Activated naive CD4-positive, alpha-beta T cell treated with anti-CD3 and anti-CD28 coated beads, Interleukin-2, amount 50 U/mL, for 72 hours (primary cell): ENCODE measurements around the gene MEIS2. TPM values are rescaled to one million over a fixed set of nuclear protein-coding genes. Genes with fewer than 3 reads are reported as not detected.
A peak's percentile ranks its signal among the peaks of the same experiment; 100 is the strongest.

Experiments used
- ATAC-seq, 2 donors: fragments of 150-1000 bp; cut with Tn5 transposase; 2 replicates each; pipeline ENCODE4 v1.10.0; 2021; ENCODE audit warnings: mild to moderate bottlenecking in 2 of 2, moderate library complexity in 2 of 2
- DNase-seq, 2 donors: peaks; one replicate each; pipeline ENCODE4 v3.0.0; 2021 to 2022; ENCODE audit warnings: low spot score in 2 of 2
- H3K27ac Mint-ChIP-seq, 2 donors: one replicate each; pipeline ENCODE4 v1.8.0; 2022; ENCODE audit warnings: mild to moderate bottlenecking in 2 of 2, mixed read lengths in 2 of 2
- H3K36me3 Mint-ChIP-seq, 2 donors: one replicate each; pipeline ENCODE4 v1.8.0; 2022; ENCODE audit warnings: mixed read lengths in 2 of 2
- H3K9me3 Mint-ChIP-seq, 2 donors: one replicate each; pipeline ENCODE4 v1.8.0; 2022; ENCODE audit warnings: mixed read lengths in 2 of 2
- total RNA-seq, 2 donors: library from RNA; stranded (reverse); gene quantifications; one replicate each; pipeline ENCODE4 v1.2.3, GENCODE V29; 2022

Gene MEIS2
- total RNA-seq, 2 donors from 2014 or later: 0.16 TPM; not detected in 1

DNA sequence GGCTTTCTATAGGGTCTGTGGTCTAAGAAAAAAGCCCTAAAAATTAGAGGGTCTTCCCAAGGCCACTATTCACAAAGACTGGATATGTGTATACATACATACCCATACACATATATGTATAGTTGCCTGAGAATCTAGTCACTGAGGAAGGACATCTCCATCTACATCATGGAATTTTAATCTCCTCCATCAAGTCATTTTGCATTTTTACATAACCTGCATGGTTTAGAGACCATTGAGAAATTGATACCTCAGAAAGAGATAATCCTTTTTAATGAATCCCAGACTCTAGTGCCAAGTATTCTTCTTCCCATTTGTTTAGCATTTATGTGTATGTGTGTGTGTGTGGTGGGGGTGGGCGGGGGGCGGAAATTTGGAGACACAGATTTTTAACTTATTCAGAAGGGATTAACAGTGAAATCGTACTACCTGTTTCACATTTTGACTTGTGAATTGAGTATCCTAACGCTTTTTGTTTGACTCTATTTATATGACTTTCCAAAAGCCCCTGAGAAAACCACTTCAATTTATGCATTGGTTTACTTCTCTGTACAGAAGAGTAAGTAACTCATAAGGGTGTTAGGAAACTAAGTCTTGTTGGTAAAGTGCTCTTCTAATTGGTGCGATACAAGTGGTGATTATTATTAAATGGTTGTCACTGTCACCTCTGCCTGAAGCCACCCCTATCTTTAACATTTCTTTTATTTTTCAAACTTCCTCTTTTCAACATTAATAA, 166.9 kb downstream of the MEIS2 start:
- DNase-seq: no peak
- Mint-ChIP-seq H3K27ac (no peak overlapping the region), H3K36me3 (no peaks in the 10 kb centered on the region), H3K9me3 (no peaks in the 10 kb centered on the region)
- no peak for ATAC-seq

DNA sequence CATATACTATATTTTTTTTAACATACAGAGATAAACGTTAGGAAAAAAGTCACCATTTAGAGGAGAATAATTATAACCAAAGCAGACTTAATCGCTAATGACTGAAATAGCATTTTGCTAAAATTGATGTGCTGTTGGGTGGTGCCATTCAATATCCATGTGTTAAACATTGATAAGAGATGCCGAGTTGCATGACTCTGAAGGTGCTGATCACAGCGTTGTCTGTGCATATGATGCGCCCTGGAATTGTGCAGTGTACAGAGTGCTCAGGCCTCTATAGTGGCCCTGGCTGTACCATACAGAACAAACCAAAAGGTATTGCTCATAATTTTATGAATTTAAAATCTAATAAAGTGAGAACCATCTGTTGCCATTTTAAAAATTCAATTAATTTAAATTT, 168.3 kb downstream of the MEIS2 start:
- DNase-seq (no peak), ATAC-seq (no peak)
- Mint-ChIP-seq H3K27ac (no peak overlapping the region), H3K36me3 (no peaks in the 10 kb centered on the region), H3K9me3 (no peaks in the 10 kb centered on the region)

DNA sequence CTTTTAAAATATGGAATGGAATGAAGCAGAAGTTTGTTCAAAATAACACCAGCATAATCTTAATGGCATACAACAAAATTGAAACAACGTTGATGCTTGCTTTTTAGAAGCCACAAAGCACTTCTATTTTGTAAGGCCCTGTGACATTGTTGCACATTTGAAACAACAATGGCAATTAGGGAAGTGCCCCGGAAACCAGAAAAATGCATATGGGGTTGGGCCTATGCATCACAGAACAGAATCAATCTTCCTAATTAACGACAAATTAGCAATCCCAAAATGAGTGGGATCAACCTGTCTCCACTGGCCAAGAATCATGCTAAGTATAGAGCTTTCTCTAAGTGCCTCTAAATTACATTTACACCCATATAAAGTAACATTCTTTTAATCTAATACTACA, 168.9 kb downstream of the MEIS2 start:
- ATAC-seq: no peak
- DNase-seq: no peak
- no peak overlapping the region for H3K27ac Mint-ChIP-seq
- H3K9me3 Mint-ChIP-seq: no peaks in the 10 kb centered on the region
- H3K36me3 Mint-ChIP-seq: no peaks in the 10 kb centered on the region

DNA sequence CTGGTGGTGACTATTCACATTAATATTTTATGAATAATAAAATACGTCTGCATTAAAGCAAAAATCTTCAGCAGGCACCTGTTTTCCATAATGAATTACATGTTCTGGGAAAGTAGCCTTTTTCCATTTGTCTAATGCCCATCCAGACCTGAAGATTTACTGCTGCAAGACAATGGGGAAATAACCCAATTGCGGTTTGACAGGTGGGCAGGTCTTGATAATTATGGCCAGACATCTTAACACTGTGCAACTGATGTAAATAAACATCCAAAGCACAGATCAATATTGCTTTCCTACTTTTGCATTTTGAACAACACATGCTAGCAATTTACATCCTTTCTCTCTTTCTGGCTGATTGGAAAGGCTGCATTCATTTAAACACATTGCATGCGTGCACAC, 173.9 kb downstream of the MEIS2 start:
- no peak for DNase-seq
- ATAC-seq: no peak
- H3K36me3 Mint-ChIP-seq: no peaks in the 10 kb centered on the region
- no peak overlapping the region for H3K27ac Mint-ChIP-seq
- H3K9me3 Mint-ChIP-seq: no peaks in the 10 kb centered on the region

DNA sequence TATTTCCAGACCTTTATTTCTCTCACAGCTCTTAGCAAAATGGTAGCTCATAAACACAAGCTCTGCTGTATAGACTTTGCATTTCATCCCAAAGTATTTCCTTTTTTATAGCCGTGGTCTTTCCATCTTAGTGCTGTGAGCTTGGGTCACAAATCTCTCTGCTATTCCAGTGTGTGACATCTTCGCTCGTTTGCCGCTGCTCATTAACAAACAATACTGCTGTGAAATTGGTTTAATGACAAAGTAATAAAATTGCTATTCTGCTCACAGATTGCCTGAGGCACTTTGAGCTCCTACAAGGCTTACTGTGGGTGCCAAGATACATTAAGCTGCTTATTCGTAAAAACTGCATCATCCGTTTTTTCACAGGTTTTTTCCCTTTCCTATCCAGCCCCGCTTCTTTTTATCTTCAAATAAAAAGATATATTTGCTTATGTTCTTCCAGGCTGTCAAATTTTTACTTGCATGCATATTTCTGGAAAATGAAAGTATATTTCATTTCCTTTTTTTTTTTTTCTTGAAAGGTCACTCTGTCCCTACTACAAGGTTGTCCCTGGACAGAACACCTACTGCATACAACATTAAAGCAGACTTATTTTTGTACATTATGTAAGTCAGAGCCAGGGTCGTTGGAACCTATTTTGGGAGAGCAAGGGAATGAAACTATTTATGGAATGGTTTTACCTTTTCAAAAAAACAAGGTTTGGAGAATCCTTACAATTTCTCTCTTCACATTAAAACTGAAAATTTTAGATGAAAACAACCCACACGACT, 174.5 kb downstream of the MEIS2 start:
- no peaks in the 10 kb centered on the region for H3K36me3 Mint-ChIP-seq
- no peak overlapping the region for H3K27ac Mint-ChIP-seq
- DNase-seq (no peak), ATAC-seq (no peak)
- H3K9me3 Mint-ChIP-seq: no peaks in the 10 kb centered on the region

DNA sequence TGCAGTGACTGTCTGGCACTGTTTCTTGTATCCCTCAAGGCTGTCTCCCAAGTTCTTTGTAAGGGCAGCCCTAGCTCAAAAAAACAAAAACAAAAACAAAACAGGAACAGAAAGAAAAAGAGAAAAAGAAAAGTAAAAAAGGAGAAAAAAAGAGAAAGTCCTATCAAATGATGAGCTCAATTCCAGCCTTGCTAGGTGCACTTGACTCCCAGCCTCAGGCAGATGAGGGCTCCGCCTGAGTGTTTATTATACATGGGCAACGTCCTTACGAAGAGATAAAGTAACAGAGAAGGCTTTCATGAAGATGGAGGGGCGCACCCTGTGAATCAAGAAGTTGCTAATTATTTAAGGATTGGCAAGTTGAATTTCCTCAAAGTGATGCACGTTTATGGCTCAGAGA, 175.3 kb downstream of the MEIS2 start:
- Mint-ChIP-seq H3K27ac (no peak overlapping the region), H3K9me3 (no peaks in the 10 kb centered on the region), H3K36me3 (no peaks in the 10 kb centered on the region)
- ATAC-seq (no peak), DNase-seq (no peak)

DNA sequence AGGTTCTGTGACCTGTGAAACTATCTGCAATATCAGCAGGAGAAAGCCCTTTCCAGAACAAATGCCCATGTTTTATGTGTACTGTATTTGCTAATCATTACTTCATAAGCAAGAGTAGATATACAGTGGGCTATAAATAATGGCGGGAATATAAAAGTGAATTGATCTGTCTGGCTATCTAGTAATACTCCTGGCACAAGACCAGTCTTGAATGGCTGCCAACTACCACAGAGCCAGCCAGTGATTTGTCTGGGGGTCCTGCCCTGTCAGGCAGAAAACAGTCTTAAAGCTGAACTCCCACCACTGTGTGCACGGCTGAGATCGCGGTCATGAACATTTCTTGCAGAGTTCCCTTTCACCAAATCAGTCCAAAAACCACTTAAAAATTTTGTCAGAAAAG, 176.3 kb downstream of the MEIS2 start:
- H3K36me3 Mint-ChIP-seq: no peaks in the 10 kb centered on the region
- ATAC-seq (no peak), DNase-seq (no peak)

DNA sequence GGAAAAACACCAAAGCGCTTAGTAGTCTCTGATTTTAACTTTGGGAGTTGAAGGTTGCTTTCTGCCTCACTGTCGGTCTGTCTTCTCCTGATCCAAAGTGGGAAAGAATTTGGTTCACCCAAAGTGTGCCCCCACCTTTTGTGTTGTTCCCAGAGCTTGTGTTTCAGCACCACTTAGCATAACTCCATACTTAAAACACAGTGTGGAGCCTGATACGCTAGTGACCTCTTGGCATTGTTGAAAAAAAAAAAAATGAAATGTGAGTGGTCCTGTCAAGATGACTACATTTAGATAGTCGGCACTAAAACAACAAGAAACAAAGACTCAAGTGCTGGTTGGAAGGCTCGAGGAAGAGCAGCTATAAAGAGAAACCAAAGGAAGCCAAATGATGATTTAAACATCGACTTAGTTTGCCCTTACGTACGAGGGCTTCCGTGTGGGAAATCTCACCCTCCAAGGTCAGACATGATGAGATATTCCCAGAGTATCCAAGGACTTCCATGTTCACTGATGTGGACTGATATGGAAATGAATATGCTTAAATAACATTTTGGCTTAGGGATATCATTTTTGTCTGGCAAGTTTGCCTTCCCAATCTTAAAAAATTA, 178.8 kb downstream of the MEIS2 start:
- Mint-ChIP-seq H3K36me3 (no peaks in the 10 kb centered on the region), H3K27ac (no peak overlapping the region), H3K9me3 (peaks cover 0 to 4% of the 10 kb centered on the region in 2 donors)
- no peak for DNase-seq
- no peak for ATAC-seq

More for the DNA sequence above, 176.3 kb downstream of the MEIS2 start:
- no peak overlapping the region for H3K27ac Mint-ChIP-seq
- no peaks in the 10 kb centered on the region for H3K9me3 Mint-ChIP-seq

DNA sequence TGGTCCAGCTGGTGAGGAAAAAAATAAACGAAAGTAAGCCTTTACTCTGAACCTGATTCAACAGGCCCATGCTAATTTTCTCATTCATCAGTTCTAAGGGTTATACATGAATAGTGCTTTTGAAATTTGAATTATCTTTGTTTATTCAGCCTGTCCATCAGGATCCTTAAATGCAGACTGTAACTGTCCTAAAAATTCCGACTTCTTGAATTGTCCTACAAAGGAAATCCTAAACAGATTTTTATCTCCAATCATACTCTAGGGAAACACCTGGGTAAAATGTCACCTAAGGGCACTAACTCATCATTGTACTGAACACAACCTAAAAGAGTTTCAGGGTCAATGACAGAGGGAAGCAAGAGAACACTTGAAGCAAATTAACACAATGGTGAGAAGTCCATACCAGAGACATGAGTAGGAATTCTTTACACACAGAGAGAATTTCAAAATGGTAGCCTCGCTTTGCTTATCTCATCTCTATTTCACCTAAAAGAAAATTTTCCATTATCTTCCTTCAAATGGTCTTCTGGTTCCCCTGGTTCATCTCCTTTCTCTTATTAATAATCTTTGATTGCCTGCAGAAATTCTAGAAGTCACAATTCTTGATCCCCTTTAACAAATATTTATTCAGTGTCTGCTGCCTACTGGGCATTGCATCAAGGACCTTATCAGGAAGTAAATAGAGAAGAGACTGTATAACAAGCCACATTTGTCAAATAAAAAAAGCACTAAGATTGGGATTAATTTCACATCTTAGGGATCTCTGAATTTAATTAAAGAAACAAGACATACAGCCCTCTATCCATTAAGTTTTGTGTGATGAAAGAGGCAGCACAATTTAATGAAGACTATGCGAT, 182.7 kb downstream of the MEIS2 start:
- Mint-ChIP-seq H3K9me3 (peaks cover 0 to 8% of the 10 kb centered on the region in 2 donors), H3K36me3 (no peaks in the 10 kb centered on the region), H3K27ac (no peak overlapping the region)
- DNase-seq (no peak), ATAC-seq (no peak)

DNA sequence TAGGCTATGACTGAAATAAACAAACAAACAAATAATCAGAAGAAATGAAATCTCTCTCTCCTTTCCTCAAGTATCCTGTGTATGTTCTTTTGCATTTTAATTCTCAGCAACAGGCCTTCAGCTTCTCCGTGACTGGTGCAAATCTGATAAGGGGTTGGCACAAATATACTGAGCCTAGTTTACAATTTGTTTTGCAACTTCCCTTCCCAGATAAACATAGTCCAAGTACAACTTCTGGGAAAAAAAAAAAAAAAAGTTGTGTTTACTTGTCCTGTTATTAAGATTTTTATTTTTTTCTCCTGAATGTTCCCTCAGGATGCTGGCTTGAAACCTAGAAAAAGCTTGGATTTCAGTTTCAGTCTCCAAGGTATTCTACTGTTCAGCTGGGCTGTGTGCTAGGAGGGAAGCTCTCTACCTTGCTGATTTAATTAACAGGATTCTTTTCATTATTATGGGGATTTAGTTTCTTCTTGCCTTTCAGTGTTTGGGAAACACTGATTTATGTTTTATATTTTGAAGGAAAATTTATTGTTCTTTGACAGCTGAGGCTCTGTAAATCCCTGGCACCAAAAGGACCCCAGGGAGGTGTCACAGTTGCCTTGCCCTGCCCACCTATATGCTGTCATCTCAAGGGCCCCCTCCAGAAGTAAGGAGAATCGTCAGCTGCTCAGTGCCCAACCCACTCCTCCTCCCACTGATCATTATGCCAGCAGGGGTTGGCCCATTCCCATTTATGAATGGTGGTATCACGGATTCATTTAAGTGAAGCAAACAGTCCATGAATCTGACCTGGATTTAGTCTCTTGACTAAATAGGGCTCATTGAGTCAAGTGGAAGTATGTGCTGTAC, 185.2 kb downstream of the MEIS2 start:
- H3K27ac Mint-ChIP-seq: no peak overlapping the region
- ATAC-seq: no peak
- H3K9me3 Mint-ChIP-seq: peaks cover 0 to 8% of the 10 kb centered on the region in 2 donors
- no peak for DNase-seq
- H3K36me3 Mint-ChIP-seq: no peaks in the 10 kb centered on the region

DNA sequence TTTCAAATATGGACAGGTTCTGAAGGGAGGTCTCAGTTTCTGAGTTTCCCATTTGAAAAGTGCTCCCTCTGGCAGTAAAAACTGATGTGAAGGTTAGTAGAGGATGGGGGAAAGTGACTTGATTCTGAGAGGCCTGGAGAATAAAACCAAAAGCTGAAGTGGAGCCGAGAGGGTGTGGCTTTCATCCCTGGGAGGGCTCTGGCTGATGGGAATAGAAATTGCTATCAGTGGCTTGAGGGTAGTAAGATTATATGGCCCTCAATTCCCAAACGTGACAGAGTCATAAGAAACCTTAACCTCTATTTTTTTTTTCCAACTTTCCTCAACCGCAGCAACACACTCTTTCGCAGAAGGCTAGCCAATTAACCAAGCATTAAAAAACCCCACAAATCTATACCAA, 185.9 kb downstream of the MEIS2 start:
- H3K9me3 Mint-ChIP-seq: peaks cover 0 to 8% of the 10 kb centered on the region in 2 donors
- no peaks in the 10 kb centered on the region for H3K36me3 Mint-ChIP-seq

DNA sequence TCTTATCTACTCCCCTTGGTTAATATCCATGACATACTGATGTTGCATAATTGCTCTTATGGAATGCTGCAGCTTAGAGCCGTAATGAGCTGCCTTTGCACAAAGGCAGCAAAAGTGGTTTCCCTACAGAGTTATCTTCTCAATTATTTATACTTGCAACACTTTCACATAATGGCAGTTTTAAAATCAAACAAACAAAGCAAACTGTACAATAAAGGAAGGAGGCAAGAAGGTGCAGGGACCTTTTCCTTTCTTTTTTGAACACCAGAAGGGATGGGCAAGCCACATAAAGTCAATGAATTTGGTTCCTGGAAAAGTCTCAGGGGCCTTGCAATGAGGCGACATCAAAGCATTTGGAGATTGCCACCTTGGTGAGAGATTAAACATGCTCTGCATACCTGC, 188.0 kb downstream of the MEIS2 start:
- no peaks in the 10 kb centered on the region for H3K36me3 Mint-ChIP-seq
- ATAC-seq: no peak
- no peak overlapping the region for H3K27ac Mint-ChIP-seq
- no peak for DNase-seq
- peaks cover 0 to 5% of the 10 kb centered on the region in 2 donors for H3K9me3 Mint-ChIP-seq

More for the DNA sequence above, 185.9 kb downstream of the MEIS2 start:
- peak overlapping the region in 1 of 2 donors; percentile 45 for H3K27ac Mint-ChIP-seq
- ATAC-seq: no peak
- no peak for DNase-seq

DNA sequence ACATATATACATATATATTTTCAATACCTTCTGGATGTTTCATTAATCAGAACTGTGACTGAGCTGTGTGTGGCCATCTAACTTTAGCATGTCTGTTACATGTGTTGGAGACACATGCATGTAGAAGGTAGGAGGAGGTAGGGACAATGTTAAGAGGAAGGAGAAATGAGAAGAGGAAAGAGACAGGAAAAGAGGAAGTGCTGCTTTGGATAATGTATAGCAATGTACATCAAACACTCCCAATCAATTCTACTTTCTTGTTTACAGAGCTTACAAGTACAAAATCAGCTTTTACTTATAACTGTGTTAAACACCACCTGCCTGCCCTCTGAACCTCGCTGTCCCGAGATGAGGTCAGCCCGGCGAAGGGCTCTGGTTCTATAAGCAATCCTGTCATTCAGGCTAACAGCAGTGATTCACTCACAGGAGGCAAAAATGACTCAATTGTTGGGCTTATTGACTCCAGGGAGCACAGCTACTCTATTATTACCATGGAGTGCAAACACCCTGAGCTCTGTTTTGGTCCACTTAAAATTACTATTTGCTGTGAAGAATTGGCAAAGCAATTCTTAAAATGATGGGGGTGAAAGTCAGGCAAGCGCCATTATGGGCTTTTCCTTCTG, 188.9 kb downstream of the MEIS2 start:
- no peak for ATAC-seq
- Mint-ChIP-seq H3K27ac (no peak overlapping the region), H3K9me3 (peaks cover 0 to 5% of the 10 kb centered on the region in 2 donors), H3K36me3 (no peaks in the 10 kb centered on the region)
- DNase-seq: no peak

DNA sequence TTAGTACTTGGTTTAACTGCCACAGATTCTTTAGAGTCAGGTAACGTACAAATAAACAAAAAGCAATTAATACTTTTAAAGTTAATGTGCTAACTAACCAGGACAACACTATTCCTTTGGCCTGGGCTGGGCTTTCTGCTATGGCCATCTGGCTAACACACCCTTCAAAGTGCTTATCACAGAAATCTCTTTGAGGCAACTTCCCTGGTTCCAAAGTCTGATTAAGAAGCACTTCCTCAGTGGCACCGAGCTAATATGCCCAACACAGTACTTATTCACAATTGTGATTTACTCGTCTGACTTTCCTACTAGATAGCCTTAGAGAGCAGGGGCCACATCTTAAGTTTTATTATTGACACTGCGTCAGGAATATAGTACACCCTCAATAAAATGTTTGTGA, 191.4 kb downstream of the MEIS2 start:
- peaks cover 0 to 2% of the 10 kb centered on the region in 2 donors for H3K9me3 Mint-ChIP-seq
- H3K27ac Mint-ChIP-seq: no peak overlapping the region
- ATAC-seq: no peak
- H3K36me3 Mint-ChIP-seq: no peaks in the 10 kb centered on the region
- no peak for DNase-seq

DNA sequence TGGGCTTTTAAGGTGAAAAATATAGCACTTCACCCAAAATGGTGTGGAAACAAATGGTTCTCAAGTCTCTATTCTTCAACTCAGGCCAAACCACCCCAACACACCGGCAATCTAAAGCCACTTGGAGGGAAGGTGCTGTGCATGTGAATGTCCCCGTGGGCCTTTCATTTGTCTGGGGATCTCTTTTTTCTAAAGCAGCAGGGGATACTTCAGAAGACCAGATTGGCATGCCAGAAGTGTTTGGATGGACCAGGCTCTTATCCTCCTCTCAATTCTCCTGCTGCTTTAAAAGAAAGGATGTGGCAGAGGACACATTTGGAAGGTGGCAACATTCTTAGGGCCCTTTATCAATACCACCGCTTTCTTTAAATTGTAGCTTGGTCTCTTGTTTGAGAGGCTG, 193.1 kb downstream of the MEIS2 start:
- DNase-seq (no peak), ATAC-seq (no peak)
- Mint-ChIP-seq H3K27ac (no peak overlapping the region), H3K9me3 (no peaks in the 10 kb centered on the region), H3K36me3 (no peaks in the 10 kb centered on the region)

DNA sequence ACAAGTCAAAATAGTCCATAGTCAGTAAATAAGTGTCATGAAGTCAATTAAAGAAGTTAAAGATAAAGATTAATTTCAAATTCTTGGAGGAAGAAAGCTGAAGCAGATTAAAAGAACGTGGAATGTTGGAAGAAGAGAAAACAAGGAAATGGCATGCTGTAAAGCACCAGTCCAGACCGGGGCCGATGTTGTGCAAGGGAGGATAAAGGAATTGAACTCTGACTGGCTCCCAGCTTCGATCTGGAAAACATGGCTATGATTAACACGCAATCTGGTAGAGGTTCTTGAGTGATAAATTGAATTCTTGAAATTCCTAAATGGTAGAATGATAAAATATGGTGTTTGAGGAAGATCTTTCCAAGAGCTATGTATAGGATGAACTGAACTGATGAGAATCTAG, 194.4 kb downstream of the MEIS2 start:
- no peaks in the 10 kb centered on the region for H3K9me3 Mint-ChIP-seq

More for the DNA sequence above, 194.4 kb downstream of the MEIS2 start:
- DNase-seq (no peak), ATAC-seq (no peak)
- no peak overlapping the region for H3K27ac Mint-ChIP-seq
- no peaks in the 10 kb centered on the region for H3K36me3 Mint-ChIP-seq
